Measurements from ENCODE around the gene MMP23B.
"Not testable (repeated sequence)": the region's sequence is repeated elsewhere in the genome, so short reads cannot be mapped to it uniquely, and the experiment has no call there.

MMP23B gene

GRCh38 chr1:1672181-1672965 is 40.4 kb downstream of the MMP23B start:
- TF ChIP-seq, protein P1, sequence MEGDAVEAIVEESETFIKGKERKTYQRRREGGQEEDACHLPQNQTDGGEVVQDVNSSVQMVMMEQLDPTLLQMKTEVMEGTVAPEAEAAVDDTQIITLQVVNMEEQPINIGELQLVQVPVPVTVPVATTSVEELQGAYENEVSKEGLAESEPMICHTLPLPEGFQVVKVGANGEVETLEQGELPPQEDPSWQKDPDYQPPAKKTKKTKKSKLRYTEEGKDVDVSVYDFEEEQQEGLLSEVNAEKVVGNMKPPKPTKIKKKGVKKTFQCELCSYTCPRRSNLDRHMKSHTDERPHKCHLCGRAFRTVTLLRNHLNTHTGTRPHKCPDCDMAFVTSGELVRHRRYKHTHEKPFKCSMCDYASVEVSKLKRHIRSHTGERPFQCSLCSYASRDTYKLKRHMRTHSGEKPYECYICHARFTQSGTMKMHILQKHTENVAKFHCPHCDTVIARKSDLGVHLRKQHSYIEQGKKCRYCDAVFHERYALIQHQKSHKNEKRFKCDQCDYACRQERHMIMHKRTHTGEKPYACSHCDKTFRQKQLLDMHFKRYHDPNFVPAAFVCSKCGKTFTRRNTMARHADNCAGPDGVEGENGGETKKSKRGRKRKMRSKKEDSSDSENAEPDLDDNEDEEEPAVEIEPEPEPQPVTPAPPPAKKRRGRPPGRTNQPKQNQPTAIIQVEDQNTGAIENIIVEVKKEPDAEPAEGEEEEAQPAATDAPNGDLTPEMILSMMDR (conservative IDR thresholded peaks at IDR 0.05; ENCODE audit: low read length) = no peak
- TF ChIP-seq EZH2phosphoT487 (IDR thresholded peaks at IDR 0.05; ENCODE audit: borderline replicate concordance) = no peak
- no peaks in the 10 kb centered on the region for H3K9me2 ChIP-seq (replicated peaks; ENCODE audit: low read depth, low read length)
- no peak overlapping the region for H2AFZ ChIP-seq (ENCODE audit: low read length)
- no peaks in the 10 kb centered on the region for H4K20me1 ChIP-seq (ENCODE audit: insufficient read depth, low read length, poor library complexity, severe bottlenecking)
- H3K4me2 ChIP-seq (ENCODE audit: low read depth, low read length, poor library complexity, severe bottlenecking) = no peak overlapping the region
- no peaks in the 10 kb centered on the region for H3F3A ChIP-seq (ENCODE audit: low read depth)
- no peak overlapping the region for H3K4me3 ChIP-seq (ENCODE audit: low read length, poor library complexity, severe bottlenecking)
- H3K27me3 ChIP-seq (ENCODE audit: insufficient read depth, low read length, poor library complexity, severe bottlenecking) = no peaks in the 10 kb centered on the region
- H3K36me3 ChIP-seq (ENCODE audit: insufficient read depth, low read length) = peaks cover 16% of the 10 kb centered on the region; the same call in 1 of the 2 replicates
- no peak overlapping the region for H3K9ac ChIP-seq (ENCODE audit: low read depth, low read length, poor library complexity, severe bottlenecking)
- H3K79me2 ChIP-seq (ENCODE audit: insufficient read depth, low read length) = no peaks in the 10 kb centered on the region
- peaks cover under 1% of the 10 kb centered on the region for H3K4me1 ChIP-seq (ENCODE audit: insufficient read depth, low read length, poor library complexity, severe bottlenecking)
- no peaks in the 10 kb centered on the region for H3K9me3 ChIP-seq (ENCODE audit: insufficient read depth, low read depth, low read length)

GRCh38 chr1:1674806-1675205 is 42.8 kb downstream of the MMP23B start:
- Histone ChIP-seq H3K36me3 (ENCODE audit: insufficient read depth, low read length) (peaks cover 16% of the 10 kb centered on the region; the same call in 1 of the 2 replicates), H3K4me1 (ENCODE audit: insufficient read depth, low read length, poor library complexity, severe bottlenecking) (peaks cover 13% of the 10 kb centered on the region)
- not testable (repeated sequence) for H4K20me1 ChIP-seq (ENCODE audit: insufficient read depth, low read length, poor library complexity, severe bottlenecking); H3K4me2 ChIP-seq (ENCODE audit: low read depth, low read length, poor library complexity, severe bottlenecking); H3K27me3 ChIP-seq (ENCODE audit: insufficient read depth, low read length, poor library complexity, severe bottlenecking); H3K79me2 ChIP-seq (ENCODE audit: insufficient read depth, low read length); H2AFZ ChIP-seq (ENCODE audit: low read length); H3K9me3 ChIP-seq (ENCODE audit: insufficient read depth, low read depth, low read length); H3K9me2 ChIP-seq (replicated peaks; ENCODE audit: low read depth, low read length); H3F3A ChIP-seq (ENCODE audit: low read depth); H3K4me3 ChIP-seq (ENCODE audit: low read length, poor library complexity, severe bottlenecking); H3K9ac ChIP-seq (ENCODE audit: low read depth, low read length, poor library complexity, severe bottlenecking)

GRCh38 chr1:1675218-1675617 is 43.2 kb downstream of the MMP23B start:
- not testable (repeated sequence) for H3K4me2 ChIP-seq (ENCODE audit: low read depth, low read length, poor library complexity, severe bottlenecking); H3K9me2 ChIP-seq (replicated peaks; ENCODE audit: low read depth, low read length); H3K9me3 ChIP-seq (ENCODE audit: insufficient read depth, low read depth, low read length); H3K9ac ChIP-seq (ENCODE audit: low read depth, low read length, poor library complexity, severe bottlenecking); H3K4me3 ChIP-seq (ENCODE audit: low read length, poor library complexity, severe bottlenecking); H3F3A ChIP-seq (ENCODE audit: low read depth); H2AFZ ChIP-seq (ENCODE audit: low read length); H3K79me2 ChIP-seq (ENCODE audit: insufficient read depth, low read length); H3K27me3 ChIP-seq (ENCODE audit: insufficient read depth, low read length, poor library complexity, severe bottlenecking); H4K20me1 ChIP-seq (ENCODE audit: insufficient read depth, low read length, poor library complexity, severe bottlenecking)
- peaks cover 16% of the 10 kb centered on the region; the same call in 1 of the 2 replicates for H3K36me3 ChIP-seq (ENCODE audit: insufficient read depth, low read length)
- H3K4me1 ChIP-seq (ENCODE audit: insufficient read depth, low read length, poor library complexity, severe bottlenecking) = peaks cover 13% of the 10 kb centered on the region

DNA sequence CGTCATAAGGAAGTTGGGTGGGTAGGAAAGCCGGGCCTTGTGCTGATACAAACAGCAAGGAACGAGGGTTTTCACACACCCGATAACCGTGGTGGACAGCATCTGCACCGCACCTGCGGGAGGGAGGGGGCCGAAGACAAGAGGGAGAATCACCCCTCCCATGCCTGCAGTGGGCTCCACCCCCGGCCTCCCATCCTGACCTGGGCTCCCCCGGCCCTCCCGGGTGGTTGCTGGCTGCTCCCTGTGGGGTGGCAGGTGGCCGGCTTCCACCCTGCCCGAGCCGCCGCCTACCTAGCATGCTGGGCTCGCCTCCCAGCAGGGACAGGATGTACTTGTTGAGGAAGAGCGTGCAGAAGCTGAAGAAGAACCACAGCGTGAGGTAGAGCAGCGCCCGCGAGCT is 44.1 kb downstream of the MMP23B start:
- not testable (repeated sequence) for H3F3A ChIP-seq (ENCODE audit: low read depth); H4K20me1 ChIP-seq (ENCODE audit: insufficient read depth, low read length, poor library complexity, severe bottlenecking); H3K4me2 ChIP-seq (ENCODE audit: low read depth, low read length, poor library complexity, severe bottlenecking); H3K4me3 ChIP-seq (ENCODE audit: low read length, poor library complexity, severe bottlenecking); H3K27me3 ChIP-seq (ENCODE audit: insufficient read depth, low read length, poor library complexity, severe bottlenecking); H3K9ac ChIP-seq (ENCODE audit: low read depth, low read length, poor library complexity, severe bottlenecking); H2AFZ ChIP-seq (ENCODE audit: low read length); H3K9me3 ChIP-seq (ENCODE audit: insufficient read depth, low read depth, low read length); H3K9me2 ChIP-seq (replicated peaks; ENCODE audit: low read depth, low read length)
- H3K4me1 ChIP-seq (ENCODE audit: insufficient read depth, low read length, poor library complexity, severe bottlenecking) = peaks cover 13% of the 10 kb centered on the region
- peaks cover 14% of the 10 kb centered on the region; the same call in 1 of the 2 replicates for H3K36me3 ChIP-seq (ENCODE audit: insufficient read depth, low read length)
- H3K79me2 ChIP-seq (ENCODE audit: insufficient read depth, low read length) = peaks cover 16% of the 10 kb centered on the region; the same call in 1 of the 2 replicates

Data from Loucy (cell line).